Measurements from ENCODE around the gene KRT16.
"Not testable (repeated sequence)": the region's sequence is repeated elsewhere in the genome, so short reads cannot be mapped to it uniquely, and the experiment has no call there.

KRT16 gene

DNA sequence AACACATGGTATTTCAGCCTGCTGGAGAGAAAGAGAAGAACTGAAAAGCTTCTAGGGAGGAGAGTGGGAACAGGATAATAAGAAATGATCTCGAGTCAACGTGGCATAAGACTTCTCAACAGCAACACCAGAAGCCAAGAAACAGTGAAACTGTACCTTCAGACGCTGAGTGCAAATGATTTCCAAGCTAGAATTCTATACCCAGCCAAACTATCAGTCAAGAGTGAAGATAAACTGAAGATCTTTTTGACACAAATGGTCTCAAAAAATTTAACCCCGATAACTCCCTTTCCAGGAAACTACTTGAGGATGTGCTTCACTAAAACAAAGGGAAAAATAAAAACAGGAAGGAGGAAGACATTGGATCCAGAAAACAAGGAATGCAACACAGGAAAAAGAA is 5.6 kb downstream of the KRT16 start:
- H3K27me3 ChIP-seq (ENCODE audit: insufficient read depth, low read length); H2AFZ ChIP-seq (ENCODE audit: insufficient read depth, low read length, poor library complexity); H4K8ac ChIP-seq (ENCODE audit: low read depth, low read length); H3K79me2 ChIP-seq (ENCODE audit: control insufficient read depth, insufficient read depth, low read length, poor library complexity); H2BK120ac ChIP-seq (ENCODE audit: insufficient read depth, low read length, poor library complexity); H4K91ac ChIP-seq (ENCODE audit: low read depth, low read length); H3K23ac ChIP-seq (ENCODE audit: low read length); H3K27ac ChIP-seq (ENCODE audit: low read depth, low read length); H3K4me1 ChIP-seq (ENCODE audit: control insufficient read depth in 1 of 2, insufficient read depth in 2 of 2, low read length in 2 of 2); H3K4ac ChIP-seq (ENCODE audit: low read depth, low read length); H4K12ac ChIP-seq (ENCODE audit: low read depth, low read length); H3K9me3 ChIP-seq (ENCODE audit: insufficient read depth, low read depth, low read length); H3K4me3 ChIP-seq (ENCODE audit: low read depth, low read length); DNase-seq; H3K14ac ChIP-seq (ENCODE audit: low read length); H3K36me3 ChIP-seq (ENCODE audit: control insufficient read depth in 1 of 2, insufficient read depth in 2 of 2, low read length in 2 of 2); H2AK5ac ChIP-seq (ENCODE audit: low read length); H3K4me2 ChIP-seq (ENCODE audit: low read length); H2BK12ac ChIP-seq (ENCODE audit: low read length); H3K79me1 ChIP-seq (ENCODE audit: low read length); H2BK5ac ChIP-seq (ENCODE audit: low read depth, low read length, poor library complexity); H3K18ac ChIP-seq (ENCODE audit: low read length); H3K9ac ChIP-seq (ENCODE audit: low read length): not testable (repeated sequence)
- no CpG with 5 or more reads among the region's 4 CpGs for WGBS (ENCODE audit: extremely low coverage, insufficient coverage, insufficient read length)

- no peak overlapping the region for H3K27ac ChIP-seq (ENCODE audit: low read depth, low read length)
- no peaks in the 10 kb centered on the region for H3K79me2 ChIP-seq (ENCODE audit: control insufficient read depth, insufficient read depth, low read length, poor library complexity)
- H2AFZ ChIP-seq (ENCODE audit: insufficient read depth, low read length, poor library complexity), result no peak overlapping the region
- no peak overlapping the region for H3K18ac ChIP-seq (ENCODE audit: low read length)
- H4K12ac ChIP-seq (ENCODE audit: low read depth, low read length), result no peak overlapping the region
- H3K36me3 ChIP-seq (ENCODE audit: control insufficient read depth in 1 of 2, insufficient read depth in 2 of 2, low read length in 2 of 2), result no peaks in the 10 kb centered on the region
- H2BK5ac ChIP-seq (ENCODE audit: low read depth, low read length, poor library complexity), result no peak overlapping the region
- no peak overlapping the region for H3K14ac ChIP-seq (ENCODE audit: low read length)
- H3K4me2 ChIP-seq (ENCODE audit: low read length), result no peak overlapping the region
- H2AK5ac ChIP-seq (ENCODE audit: low read length), result no peak overlapping the region
- H3K23ac ChIP-seq (ENCODE audit: low read length), result no peak overlapping the region
- no peak overlapping the region for H4K91ac ChIP-seq (ENCODE audit: low read depth, low read length)
- H3K4me1 ChIP-seq (ENCODE audit: control insufficient read depth in 1 of 2, insufficient read depth in 2 of 2, low read length in 2 of 2), result no peaks in the 10 kb centered on the region
- no peaks in the 10 kb centered on the region for H3K27me3 ChIP-seq (ENCODE audit: insufficient read depth, low read length)
- H3K79me1 ChIP-seq (ENCODE audit: low read length), result no peaks in the 10 kb centered on the region
- no peak overlapping the region for H4K8ac ChIP-seq (ENCODE audit: low read depth, low read length)
- H3K9ac ChIP-seq (ENCODE audit: low read length), result no peak overlapping the region
- no CpG with 5 or more reads among the region's 2 CpGs for WGBS (ENCODE audit: extremely low coverage, insufficient coverage, insufficient read length)
- peaks cover 3% of the 10 kb centered on the region for H3K9me3 ChIP-seq (ENCODE audit: insufficient read depth, low read depth, low read length)
- no peak overlapping the region for H3K4ac ChIP-seq (ENCODE audit: low read depth, low read length)
- no peak overlapping the region for H2BK12ac ChIP-seq (ENCODE audit: low read length)
- H3K4me3 ChIP-seq (ENCODE audit: low read depth, low read length), result no peak overlapping the region
- no peak overlapping the region for H2BK120ac ChIP-seq (ENCODE audit: insufficient read depth, low read length, poor library complexity)
- DNase-seq, result no peak
Observed at GRCh38 chr17:41602524-41602923, 10.0 kb downstream of the KRT16 start.

DNA sequence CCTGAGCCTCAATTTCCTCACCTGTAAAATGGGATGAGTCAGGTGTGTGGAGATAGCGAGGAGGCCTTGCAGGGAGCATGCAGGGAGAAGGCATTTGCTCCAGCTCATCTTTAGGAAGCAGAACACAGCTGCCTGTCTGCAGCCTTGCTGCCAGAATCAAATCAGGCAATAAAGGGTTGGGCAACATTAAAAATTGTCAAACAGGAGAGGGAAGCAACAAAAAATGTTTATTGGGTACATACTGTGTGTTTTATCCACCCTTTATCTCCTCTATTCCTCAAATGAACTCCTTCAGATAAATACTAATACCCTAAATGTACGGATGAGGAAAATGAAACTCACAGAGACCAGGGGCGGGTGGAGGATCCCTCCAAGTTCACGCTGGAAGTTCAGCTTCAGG is 12.2 kb downstream of the KRT16 start:
- Histone ChIP-seq H3K14ac (ENCODE audit: low read length) (no peak overlapping the region), H3K23ac (ENCODE audit: low read length) (no peak overlapping the region), H4K12ac (ENCODE audit: low read depth, low read length) (no peak overlapping the region), H3K27me3 (ENCODE audit: insufficient read depth, low read length) (no peaks in the 10 kb centered on the region), H2AK5ac (ENCODE audit: low read length) (no peak overlapping the region), H2BK120ac (ENCODE audit: insufficient read depth, low read length, poor library complexity) (no peak overlapping the region), H3K9ac (ENCODE audit: low read length) (peak overlapping the region; percentile 33), H2AFZ (ENCODE audit: insufficient read depth, low read length, poor library complexity) (no peak overlapping the region), H3K4ac (ENCODE audit: low read depth, low read length) (no peak overlapping the region), H3K79me1 (ENCODE audit: low read length) (no peaks in the 10 kb centered on the region), H2BK5ac (ENCODE audit: low read depth, low read length, poor library complexity) (no peak overlapping the region), H3K4me1 (ENCODE audit: control insufficient read depth in 1 of 2, insufficient read depth in 2 of 2, low read length in 2 of 2) (no peaks in the 10 kb centered on the region), H3K27ac (ENCODE audit: low read depth, low read length) (no peak overlapping the region), H3K4me3 (ENCODE audit: low read depth, low read length) (no peak overlapping the region), H4K8ac (ENCODE audit: low read depth, low read length) (no peak overlapping the region), H3K36me3 (ENCODE audit: control insufficient read depth in 1 of 2, insufficient read depth in 2 of 2, low read length in 2 of 2) (no peaks in the 10 kb centered on the region), H2BK12ac (ENCODE audit: low read length) (no peak overlapping the region), H3K79me2 (ENCODE audit: control insufficient read depth, insufficient read depth, low read length, poor library complexity) (no peaks in the 10 kb centered on the region), H3K4me2 (ENCODE audit: low read length) (no peak overlapping the region), H4K91ac (ENCODE audit: low read depth, low read length) (no peak overlapping the region), H3K9me3 (ENCODE audit: insufficient read depth, low read depth, low read length) (peaks cover 3% of the 10 kb centered on the region), H3K18ac (ENCODE audit: low read length) (no peak overlapping the region)
- WGBS (ENCODE audit: extremely low coverage, insufficient coverage, insufficient read length), result no CpG with 5 or more reads among the region's 4 CpGs
- DNase-seq, result no peak

- no peak overlapping the region for H4K91ac ChIP-seq (ENCODE audit: low read depth, low read length)
- no peaks in the 10 kb centered on the region for H3K79me2 ChIP-seq (ENCODE audit: control insufficient read depth, insufficient read depth, low read length, poor library complexity)
- H3K36me3 ChIP-seq (ENCODE audit: control insufficient read depth in 1 of 2, insufficient read depth in 2 of 2, low read length in 2 of 2), result no peaks in the 10 kb centered on the region
- no peak overlapping the region for H2BK12ac ChIP-seq (ENCODE audit: low read length)
- no peak overlapping the region for H2AK5ac ChIP-seq (ENCODE audit: low read length)
- H3K79me1 ChIP-seq (ENCODE audit: low read length), result no peaks in the 10 kb centered on the region
- no peak for DNase-seq
- H3K4ac ChIP-seq (ENCODE audit: low read depth, low read length), result no peak overlapping the region
- no peak overlapping the region for H3K18ac ChIP-seq (ENCODE audit: low read length)
- no peak overlapping the region for H3K4me3 ChIP-seq (ENCODE audit: low read depth, low read length)
- no peak overlapping the region for H3K9ac ChIP-seq (ENCODE audit: low read length)
- H3K4me1 ChIP-seq (ENCODE audit: control insufficient read depth in 1 of 2, insufficient read depth in 2 of 2, low read length in 2 of 2), result no peaks in the 10 kb centered on the region
- no peak overlapping the region for H4K12ac ChIP-seq (ENCODE audit: low read depth, low read length)
- no peak overlapping the region for H3K4me2 ChIP-seq (ENCODE audit: low read length)
- no peak overlapping the region for H2AFZ ChIP-seq (ENCODE audit: insufficient read depth, low read length, poor library complexity)
- H3K27ac ChIP-seq (ENCODE audit: low read depth, low read length), result no peak overlapping the region
- H3K9me3 ChIP-seq (ENCODE audit: insufficient read depth, low read depth, low read length), result peaks cover 3% of the 10 kb centered on the region
- H2BK5ac ChIP-seq (ENCODE audit: low read depth, low read length, poor library complexity), result no peak overlapping the region
- no peaks in the 10 kb centered on the region for H3K27me3 ChIP-seq (ENCODE audit: insufficient read depth, low read length)
- no CpG with 5 or more reads among the region's 1 CpG for WGBS (ENCODE audit: extremely low coverage, insufficient coverage, insufficient read length)
- H4K8ac ChIP-seq (ENCODE audit: low read depth, low read length), result no peak overlapping the region
- no peak overlapping the region for H3K23ac ChIP-seq (ENCODE audit: low read length)
- no peak overlapping the region for H2BK120ac ChIP-seq (ENCODE audit: insufficient read depth, low read length, poor library complexity)
- H3K14ac ChIP-seq (ENCODE audit: low read length), result no peak overlapping the region
Observed at GRCh38 chr17:41599680-41600079, 12.9 kb downstream of the KRT16 start.

Measured in trophoblast cell (in vitro differentiated cells and primary cell).